Measurements from ENCODE around the gene SUGP1.
"Not testable (repeated sequence)": the region's sequence is repeated elsewhere in the genome, so short reads cannot be mapped to it uniquely, and the experiment has no call there.

- TF ChIP-seq CTCF (conservative IDR thresholded peaks at IDR 0.05; ENCODE audit: low read depth, low read length); RFX5 (IDR thresholded peaks at IDR 0.05; ENCODE audit: low read depth, low read length): not testable (repeated sequence)
These were observed 30.4 kb upstream of the SUGP1 start for GRCh38 chr19:19350756-19351155.

Measured in IMR-90 (cell line).